ENCODE data around the gene D2HGDH. TPM values are rescaled to one million over a fixed set of nuclear protein-coding genes. Genes with fewer than 3 reads are reported as not detected.

D2HGDH gene
- total RNA-seq, result 12.5 and 22.4 TPM in 2 replicates

DNA sequence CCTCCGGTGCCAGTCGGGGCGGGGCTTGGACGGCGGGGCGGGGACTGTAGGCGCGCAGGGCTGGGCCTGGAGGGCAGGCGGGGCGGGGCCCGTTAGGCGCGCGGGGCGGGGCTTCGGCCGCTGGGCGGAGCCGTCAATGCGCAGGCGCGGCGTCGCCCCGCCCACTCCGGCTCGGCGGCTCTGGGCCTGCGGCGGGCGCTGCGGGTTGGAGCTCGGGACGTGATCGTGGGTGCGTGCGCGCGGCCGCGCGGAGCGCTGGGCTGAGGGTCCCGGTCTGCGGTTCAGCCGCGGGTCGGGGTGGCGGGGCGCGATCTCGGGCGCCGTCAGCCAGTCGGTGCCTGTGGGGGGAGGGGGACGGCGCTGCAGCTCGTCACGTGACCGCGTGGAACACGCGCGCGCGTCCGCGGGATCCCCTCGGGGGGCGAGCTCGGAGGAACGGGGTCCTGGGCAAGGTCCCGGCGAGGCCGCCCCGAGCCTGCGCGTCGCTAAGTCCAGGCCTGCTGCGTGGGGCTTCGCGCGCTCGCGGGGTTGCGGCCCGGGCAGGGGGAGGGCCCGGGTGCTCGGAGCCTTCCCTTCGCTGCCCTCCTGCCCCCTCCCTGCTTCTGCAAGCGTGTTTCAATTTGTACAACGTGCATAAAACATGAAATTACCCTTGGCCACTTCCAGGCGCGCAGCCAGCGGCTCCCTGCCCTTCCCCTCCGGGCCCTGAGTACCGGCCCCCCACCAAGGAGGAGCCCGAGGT, at the start of gene D2HGDH:
D2HGDH (plus strand) TSS at position 164 of the 742 bp plus-strand sequence. CDS start 595 bp downstream, outside the sequence.
- peak; percentile 37 for DNase-seq (ENCODE audit: low read depth)

DNA sequence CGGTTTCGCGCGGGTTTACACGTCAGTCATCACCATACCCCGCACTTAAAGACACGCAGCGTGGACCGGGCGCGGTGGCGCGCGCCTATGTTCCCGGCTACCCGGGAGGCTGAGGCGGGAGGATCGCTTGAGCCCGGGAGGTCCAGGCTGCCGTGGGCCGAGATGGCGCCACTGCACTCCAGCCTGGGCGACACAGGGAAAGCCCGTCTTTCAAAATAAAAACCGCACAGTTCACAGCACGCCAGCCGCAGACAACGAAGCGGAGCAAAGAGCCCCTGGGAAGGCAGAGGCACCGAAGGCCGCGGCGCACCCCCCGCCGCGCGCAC, 48.1 kb upstream of the D2HGDH start:
- no peak for DNase-seq (ENCODE audit: low read depth)

DNA sequence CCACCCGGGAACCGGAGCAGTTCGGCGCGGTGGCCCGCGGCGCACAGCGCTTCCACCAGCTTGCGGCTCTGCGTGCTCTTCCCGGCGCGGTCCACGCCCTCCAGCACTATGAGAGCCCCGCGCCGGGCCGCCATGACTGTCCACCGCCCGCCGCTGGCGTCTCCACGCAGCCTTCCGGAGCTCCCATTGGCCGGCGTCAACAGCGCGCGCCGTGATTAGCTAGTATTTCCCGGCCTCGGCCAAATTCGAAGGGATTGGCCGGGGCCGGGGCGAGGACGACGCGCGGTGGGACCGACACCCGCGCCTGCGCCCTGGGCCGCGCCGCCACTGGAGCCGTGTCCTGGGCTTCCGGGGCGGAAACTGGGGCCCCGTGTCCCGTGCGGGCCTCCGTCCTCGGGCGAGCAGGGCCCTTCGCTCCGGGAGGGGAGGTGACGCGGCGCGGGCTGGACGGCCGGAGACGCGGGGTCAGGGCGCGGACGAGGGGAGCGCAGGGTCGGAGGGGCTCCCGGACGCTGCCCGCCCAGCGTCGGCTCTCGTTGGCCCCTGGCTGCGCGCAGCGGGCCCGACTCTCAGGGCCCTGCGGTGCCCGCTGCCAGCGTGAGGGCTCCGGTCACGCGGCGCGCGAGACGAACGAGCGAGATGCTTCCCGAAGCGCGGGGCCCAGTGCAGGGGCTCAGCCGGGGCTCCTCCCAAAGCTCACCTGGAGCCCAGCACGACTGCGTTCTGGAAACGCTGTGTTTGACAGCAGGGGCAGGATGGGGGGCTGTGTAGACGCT, 47.6 kb upstream of the D2HGDH start, which contains the start of gene DTYMK:
DTYMK (minus strand) TSS at position 166 of the 776 bp plus-strand sequence; CDS start at position 134, 32 bp downstream.
- DNase-seq (ENCODE audit: low read depth), result peak; percentile 76

GRCh38 chr2:241689306-241689705, 45.1 kb upstream of the D2HGDH start:
- DNase-seq (ENCODE audit: low read depth), result no peak

DNA sequence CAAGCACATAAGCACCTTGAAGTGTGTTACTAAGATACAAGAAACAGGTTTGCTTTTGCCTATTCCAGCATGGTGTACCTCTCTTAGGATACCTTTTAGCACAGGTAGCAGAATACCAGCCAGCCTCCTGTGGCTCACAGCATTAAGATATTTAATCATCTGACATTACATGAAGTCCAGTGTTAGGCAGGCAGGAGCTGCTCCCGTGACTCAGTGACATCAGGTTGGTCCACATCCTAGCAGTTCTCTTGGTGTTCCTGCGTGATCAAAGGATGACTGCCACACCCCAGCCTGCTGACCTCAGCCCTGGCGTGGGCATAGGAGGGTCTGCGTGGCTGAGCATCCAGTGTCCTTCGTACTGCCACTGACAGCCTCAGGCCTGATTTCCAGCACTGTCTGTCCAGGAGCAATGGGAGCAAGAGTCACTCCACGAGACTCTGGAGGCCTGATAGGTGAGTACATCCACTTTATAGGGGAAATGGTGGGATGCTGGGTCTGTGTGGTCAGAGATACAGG, 44.2 kb upstream of the D2HGDH start:
- DNase-seq (ENCODE audit: low read depth), result no peak

GRCh38 chr2:241692448-241692847, 42.0 kb upstream of the D2HGDH start:
- peak; percentile 77 for DNase-seq (ENCODE audit: low read depth)

DNA sequence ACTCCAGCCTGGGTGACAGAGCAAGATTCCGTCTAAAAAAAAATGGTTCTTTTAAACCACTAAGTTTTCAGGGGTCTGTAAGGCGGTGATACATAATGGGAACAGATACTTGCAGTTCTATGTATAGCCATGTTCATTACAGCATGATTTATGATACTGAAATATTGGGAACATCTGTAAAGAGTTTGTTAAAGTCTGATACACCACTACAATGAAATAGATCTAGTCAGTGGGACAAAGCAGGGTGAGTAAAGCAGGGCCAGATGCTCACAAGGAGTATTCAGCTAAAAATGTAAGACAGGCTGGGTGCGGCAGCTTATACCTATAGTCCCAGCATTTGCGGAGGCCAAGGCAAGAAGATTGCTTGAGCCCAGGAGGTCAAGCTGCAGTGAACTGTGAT, 38.8 kb upstream of the D2HGDH start:
- DNase-seq (ENCODE audit: low read depth), result no peak

DNA sequence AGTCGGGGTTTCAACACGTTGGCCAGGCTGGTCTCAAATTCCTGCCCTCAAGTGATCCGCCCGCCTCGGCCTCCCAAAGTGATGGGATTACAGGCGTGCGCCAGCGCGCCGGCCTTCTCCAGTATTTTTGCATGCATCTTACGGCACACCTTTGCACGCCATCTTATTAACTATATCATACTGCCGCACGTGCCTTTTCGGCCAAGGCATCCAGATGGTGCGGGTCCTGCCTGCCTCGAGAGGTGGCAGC, 33.4 kb upstream of the D2HGDH start:
- peak; percentile 53 for DNase-seq (ENCODE audit: low read depth)

DNA sequence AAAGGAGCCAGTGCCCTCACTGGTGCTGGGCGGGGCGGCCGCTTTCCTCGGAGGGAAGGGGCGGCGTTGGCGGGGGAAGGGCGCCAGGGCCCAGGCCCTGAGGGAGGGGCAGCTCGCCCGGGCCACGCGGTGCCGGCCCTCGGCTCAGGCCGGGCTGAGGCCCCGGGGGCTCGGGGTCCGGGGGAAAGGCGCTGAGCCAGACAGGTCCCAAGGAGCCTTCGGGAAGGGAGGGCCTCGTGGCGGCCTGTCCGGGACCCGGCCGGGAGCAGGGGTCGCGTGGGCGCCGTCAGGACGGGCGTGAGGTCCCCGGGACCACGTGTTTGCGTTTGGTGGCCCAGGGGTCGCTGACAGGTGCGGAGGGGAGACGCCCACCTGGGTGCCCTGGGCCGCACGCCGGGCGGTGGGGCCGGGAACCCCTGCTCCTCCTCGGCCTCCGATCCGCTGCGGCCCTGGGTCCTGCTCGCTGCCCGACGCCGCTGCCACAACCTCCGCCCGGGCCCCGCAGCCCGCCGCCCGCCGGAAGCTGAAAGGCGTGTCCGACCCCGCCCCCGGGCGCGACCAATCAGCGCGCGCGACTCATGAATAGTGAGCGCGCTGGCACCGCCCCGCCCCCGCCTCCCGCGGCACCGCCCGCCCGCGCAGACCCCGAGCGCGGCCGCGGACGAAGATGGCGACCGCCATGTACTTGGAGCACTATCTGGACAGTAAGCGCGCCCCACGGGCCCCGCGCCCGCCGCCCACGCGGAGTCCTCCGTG, 32.9 kb upstream of the D2HGDH start, which contains the start of gene ING5:
ING5 (plus strand) TSS at position 641 of the 756 bp plus-strand sequence; CDS start at position 668, 27 bp downstream.
- DNase-seq (ENCODE audit: low read depth), result peak; percentile 56

- DNase-seq (ENCODE audit: low read depth), result peak; percentile 68
Observed at GRCh38 chr2:241702155-241703031, 32.0 kb upstream of the D2HGDH start.

DNA sequence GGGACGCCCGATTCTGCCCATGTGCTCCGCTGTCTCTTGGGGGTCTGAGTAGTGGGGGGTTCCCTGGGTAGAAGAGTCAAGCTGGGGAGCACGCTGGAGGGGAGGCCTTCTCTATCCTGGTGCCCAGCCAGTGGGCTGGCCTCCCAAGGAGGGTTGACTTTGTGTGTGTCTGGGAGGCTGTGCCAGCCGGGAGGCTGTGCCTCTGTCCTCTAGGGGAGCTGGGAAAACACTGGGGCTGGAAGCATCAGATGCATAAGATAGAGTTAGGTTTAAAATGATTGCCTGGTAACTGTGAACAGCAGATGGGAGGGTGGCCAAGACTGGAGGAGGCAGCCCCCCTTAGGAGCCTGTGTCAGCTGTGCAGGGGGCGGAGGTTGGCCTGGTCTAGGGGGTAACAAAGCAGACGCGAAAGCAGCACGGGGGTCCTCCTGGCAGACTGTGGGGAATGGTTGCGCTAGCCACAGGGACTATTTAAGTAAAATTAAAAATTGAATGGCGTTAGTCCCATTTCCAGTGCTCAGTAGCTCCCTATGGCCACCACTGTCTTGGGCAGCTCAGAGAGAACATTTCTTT, 31.3 kb upstream of the D2HGDH start:
- no peak for DNase-seq (ENCODE audit: low read depth)

GRCh38 chr2:241706537-241706936, 27.9 kb upstream of the D2HGDH start:
- DNase-seq (ENCODE audit: low read depth), result no peak

- no peak for DNase-seq (ENCODE audit: low read depth)
Observed at GRCh38 chr2:241708879-241709278, 25.6 kb upstream of the D2HGDH start.

DNA sequence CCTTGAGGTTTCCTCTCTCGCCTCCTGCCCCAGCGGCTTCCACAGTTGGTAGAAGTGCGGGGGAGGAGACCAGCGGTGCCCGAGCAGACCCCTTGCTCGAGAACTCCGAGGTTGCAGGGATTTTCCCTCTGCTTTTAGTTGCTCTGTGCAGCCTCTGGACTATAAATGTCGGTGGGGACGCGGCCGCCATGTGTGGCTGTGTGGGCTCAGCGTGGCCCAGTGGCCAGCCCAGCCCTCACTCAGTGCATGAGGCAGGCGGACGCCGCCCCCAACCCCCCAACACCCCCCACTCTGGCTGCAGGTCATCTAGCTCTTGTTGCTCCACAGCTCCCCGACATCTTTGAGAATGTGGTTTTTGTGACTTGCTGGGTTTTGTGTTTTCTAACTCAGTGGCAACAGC, 15.3 kb upstream of the D2HGDH start:
- DNase-seq (ENCODE audit: low read depth), result no peak

DNA sequence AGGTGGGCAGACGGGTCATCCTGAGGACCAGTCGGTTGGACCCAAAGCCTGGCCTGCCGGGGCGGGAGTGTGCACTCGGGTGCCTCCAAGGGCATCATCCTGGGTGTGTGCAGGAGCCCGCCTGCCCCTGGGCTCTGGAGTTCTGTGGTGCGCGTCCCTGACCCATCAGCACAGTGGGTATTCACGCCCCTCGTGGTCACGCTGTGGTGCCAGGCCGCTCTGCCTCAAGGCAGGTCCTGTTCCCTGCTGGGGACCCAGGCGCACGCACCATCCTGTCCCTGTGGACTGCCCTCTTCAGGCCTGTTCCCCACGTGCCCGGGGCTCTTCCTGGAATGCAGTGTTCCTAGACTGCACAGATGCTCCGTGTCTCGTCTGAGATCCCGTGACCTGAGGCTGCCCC, 14.3 kb upstream of the D2HGDH start:
- no peak for DNase-seq (ENCODE audit: low read depth)

GRCh38 chr2:241720560-241720959, 13.9 kb upstream of the D2HGDH start:
- no peak for DNase-seq (ENCODE audit: low read depth)

DNA sequence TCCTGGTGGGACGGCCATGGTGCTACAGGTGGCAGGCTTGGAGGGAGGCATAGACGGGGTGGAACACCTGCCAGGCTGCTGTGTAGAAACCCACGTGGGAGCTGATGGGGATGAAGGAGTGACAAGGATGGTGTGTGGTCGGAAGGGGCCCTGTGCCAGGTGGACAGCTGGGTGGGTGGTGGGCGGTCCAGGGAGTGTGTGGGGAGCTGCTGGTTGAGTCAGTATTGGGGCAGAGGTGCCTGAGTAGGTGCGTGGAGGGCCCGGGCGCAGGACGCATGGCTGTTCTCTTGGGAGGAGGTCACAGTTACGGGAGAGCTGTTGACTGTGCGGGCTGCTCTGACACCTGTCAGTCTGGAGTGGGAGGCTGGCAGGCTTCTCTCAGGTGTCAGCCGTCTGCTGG, 12.6 kb upstream of the D2HGDH start:
- no peak for DNase-seq (ENCODE audit: low read depth)

GRCh38 chr2:241722896-241723454, 11.5 kb upstream of the D2HGDH start:
- no peak for DNase-seq (ENCODE audit: low read depth)

- no peak for DNase-seq (ENCODE audit: low read depth)
Observed at GRCh38 chr2:241724259-241724974, 10.0 kb upstream of the D2HGDH start.
